ENCODE data around the gene IL20RA. TPM values are rescaled to one million over a fixed set of nuclear protein-coding genes. Genes with fewer than 3 reads are reported as not detected.

IL20RA gene
- total and polyA plus RNA-seq, 9 donors, result 2.2 to 19.3 (median 5.8) TPM

DNA sequence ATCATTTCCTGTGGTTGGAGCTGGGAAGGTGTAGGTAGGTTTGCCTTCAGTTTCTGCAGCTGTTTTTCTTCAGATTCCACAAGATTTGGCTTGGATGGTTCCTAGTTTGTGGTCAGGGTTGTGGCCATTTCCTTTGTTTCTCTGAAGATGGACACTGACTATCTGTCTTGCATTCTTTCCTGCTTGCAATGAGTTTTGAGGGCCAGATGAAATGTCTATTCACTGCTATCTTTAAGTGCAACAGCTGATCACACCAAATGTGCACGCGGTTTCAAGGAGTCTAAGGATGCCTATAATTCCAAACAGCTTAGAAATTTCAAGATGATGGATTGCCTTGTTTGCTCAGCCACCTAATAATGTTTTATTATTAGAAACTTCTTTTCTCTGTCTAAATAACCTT, 28.4 kb downstream of the IL20RA start:
- no peaks in the 10 kb centered on the region for H3K9me3 ChIP-seq

DNA sequence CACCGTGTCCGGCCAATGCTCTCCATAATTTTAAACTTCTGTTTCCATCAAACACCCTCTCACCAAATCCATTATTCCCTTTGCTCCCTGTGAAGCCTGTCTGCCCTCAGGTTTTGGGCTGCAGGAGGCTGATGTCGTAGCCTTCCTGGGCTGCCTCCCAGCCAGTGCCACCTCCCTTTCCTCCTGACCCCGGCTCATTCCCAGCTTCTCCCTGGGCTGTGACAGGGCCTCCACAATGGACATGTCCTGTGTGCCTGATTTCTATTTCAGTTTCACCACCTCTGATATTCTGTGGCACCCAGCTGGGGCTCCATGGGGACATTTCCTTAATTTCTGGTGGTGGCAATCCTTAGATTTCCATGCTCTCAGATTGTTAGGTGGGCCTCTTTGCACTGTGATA, 28.8 kb downstream of the IL20RA start:
- TF ChIP-seq EP300 (IDR thresholded peaks at IDR 0.05) (no peak), POLR2A (IDR thresholded peaks at IDR 0.05) (no peak)
- TF ChIP-seq, protein P1, sequence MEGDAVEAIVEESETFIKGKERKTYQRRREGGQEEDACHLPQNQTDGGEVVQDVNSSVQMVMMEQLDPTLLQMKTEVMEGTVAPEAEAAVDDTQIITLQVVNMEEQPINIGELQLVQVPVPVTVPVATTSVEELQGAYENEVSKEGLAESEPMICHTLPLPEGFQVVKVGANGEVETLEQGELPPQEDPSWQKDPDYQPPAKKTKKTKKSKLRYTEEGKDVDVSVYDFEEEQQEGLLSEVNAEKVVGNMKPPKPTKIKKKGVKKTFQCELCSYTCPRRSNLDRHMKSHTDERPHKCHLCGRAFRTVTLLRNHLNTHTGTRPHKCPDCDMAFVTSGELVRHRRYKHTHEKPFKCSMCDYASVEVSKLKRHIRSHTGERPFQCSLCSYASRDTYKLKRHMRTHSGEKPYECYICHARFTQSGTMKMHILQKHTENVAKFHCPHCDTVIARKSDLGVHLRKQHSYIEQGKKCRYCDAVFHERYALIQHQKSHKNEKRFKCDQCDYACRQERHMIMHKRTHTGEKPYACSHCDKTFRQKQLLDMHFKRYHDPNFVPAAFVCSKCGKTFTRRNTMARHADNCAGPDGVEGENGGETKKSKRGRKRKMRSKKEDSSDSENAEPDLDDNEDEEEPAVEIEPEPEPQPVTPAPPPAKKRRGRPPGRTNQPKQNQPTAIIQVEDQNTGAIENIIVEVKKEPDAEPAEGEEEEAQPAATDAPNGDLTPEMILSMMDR (IDR thresholded peaks at IDR 0.05), result no peak
- Histone ChIP-seq H3K27me3 (no peaks in the 10 kb centered on the region), H3K36me3 (no peaks in the 10 kb centered on the region), H3K4me1 (ENCODE audit: insufficient read depth) (no peaks in the 10 kb centered on the region), H3K27ac (no peak overlapping the region), H3K4me3 (no peak overlapping the region), H3K9me3 (no peaks in the 10 kb centered on the region)
- 72 to 74% (median 73%) methylated on average over 4 of the region's 4 CpGs for whole genome bisulfite sequencing, 3 donors
- no peak for DNase-seq
- intact Hi-C loops (cut with DNase I), result no loop called here

More for the DNA sequence above, 28.4 kb downstream of the IL20RA start:
- H3K4me3 ChIP-seq, result no peak overlapping the region
- H3K27me3 ChIP-seq, result no peaks in the 10 kb centered on the region
- H3K4me1 ChIP-seq (ENCODE audit: insufficient read depth), result no peaks in the 10 kb centered on the region
- intact Hi-C loops (cut with DNase I), result no loop called here
- H3K27ac ChIP-seq, result no peak overlapping the region
- no peak for TF ChIP-seq POLR2A (IDR thresholded peaks at IDR 0.05)
- TF ChIP-seq, protein P1 (IDR thresholded peaks at IDR 0.05), result no peak
- 5 to 11% (median 11%) methylated on average over 2 of the region's 2 CpGs for WGBS, 3 donors
- H3K36me3 ChIP-seq, result no peaks in the 10 kb centered on the region
- DNase-seq, result no peak

DNA sequence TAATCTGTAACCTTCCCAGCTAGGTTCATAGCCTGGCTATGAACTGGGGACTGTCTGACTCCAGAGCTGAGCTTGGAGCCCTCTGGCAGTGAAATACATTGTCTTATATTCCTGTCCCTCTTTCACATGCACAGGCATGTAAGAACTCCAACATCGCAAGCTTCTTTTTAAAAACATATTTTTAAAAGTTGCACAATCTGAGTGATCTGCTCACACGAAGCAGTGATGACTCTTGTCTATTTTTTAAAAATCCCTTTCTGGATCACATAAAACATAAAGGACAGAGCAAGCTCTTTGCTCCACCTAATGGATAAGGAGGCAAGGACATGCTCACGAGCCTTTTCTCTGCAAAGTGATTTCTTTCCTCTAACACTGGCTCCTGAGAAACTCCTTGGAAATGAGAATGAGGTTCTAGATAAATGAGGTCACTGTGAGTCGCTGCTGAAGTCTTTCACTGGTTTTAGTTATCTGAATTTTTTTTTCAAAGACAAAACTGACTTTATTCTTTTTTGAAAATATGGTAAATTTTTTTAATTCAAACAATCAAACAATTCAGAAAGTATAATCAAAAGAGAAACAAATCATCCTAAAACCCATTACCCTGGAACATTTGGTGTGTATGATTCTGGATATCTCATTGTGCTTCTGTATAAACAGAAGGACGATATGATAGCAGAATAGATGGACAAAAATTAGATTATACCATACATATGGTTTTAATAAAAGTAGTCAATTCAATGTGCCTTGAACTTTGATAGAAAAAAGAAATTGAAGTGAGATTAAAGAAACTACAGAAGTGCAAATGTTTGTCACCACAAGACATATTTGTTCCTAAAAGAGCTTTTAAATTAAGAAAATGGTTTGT, 30.8 kb downstream of the IL20RA start:
- TF ChIP-seq, protein P1 (IDR thresholded peaks at IDR 0.05), result no peak
- TF ChIP-seq EP300 (IDR thresholded peaks at IDR 0.05), result no peak
- Histone ChIP-seq H3K27me3 (no peaks in the 10 kb centered on the region), H3K27ac (no peak overlapping the region), H3K36me3 (no peaks in the 10 kb centered on the region), H3K4me1 (ENCODE audit: insufficient read depth) (no peaks in the 10 kb centered on the region), H3K4me3 (no peak overlapping the region), H3K9me3 (no peaks in the 10 kb centered on the region)
- 19 to 22% (median 19%) methylated on average over 5 of the region's 5 CpGs for WGBS, 3 donors
- DNase-seq, result peak in 1 of 5 donors; percentile 20
- intact Hi-C loops (cut with DNase I), result no loop called here

DNA sequence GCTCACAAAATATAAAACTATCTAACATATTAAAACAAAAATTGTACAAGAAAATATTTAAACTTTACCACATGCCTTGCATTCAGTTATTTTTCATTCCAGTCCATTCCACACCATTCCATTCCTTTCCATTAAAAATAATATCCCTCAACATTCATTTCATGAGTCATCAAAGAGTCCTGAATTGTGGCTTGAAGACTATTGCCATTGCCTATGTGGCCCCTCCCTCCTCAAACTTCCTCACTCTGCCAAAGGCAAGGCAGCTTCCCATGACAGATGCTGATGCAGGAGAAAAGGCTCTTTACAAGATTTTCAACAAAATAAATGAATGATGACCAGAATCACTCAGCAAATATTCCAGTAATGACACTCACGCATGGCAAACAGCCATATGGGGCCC, 31.7 kb downstream of the IL20RA start:
- TF ChIP-seq EP300 (IDR thresholded peaks at IDR 0.05) (no peak), POLR2A (IDR thresholded peaks at IDR 0.05) (no peak)
- TF ChIP-seq, protein P1 (IDR thresholded peaks at IDR 0.05), result no peak
- Histone ChIP-seq H3K4me3 (no peak overlapping the region), H3K9me3 (no peaks in the 10 kb centered on the region), H3K27ac (no peak overlapping the region), H3K4me1 (ENCODE audit: insufficient read depth) (no peaks in the 10 kb centered on the region), H3K36me3 (no peaks in the 10 kb centered on the region), H3K27me3 (no peaks in the 10 kb centered on the region)
- intact Hi-C loops (cut with DNase I), result no loop called here
- DNase-seq, result no peak
- WGBS, 3 donors, result 89 to 91% (median 89%) methylated on average over 1 of the region's 1 CpG

All from ovary (tissue), 9 donors.